ENCODE data around the gene MAF.

DNA sequence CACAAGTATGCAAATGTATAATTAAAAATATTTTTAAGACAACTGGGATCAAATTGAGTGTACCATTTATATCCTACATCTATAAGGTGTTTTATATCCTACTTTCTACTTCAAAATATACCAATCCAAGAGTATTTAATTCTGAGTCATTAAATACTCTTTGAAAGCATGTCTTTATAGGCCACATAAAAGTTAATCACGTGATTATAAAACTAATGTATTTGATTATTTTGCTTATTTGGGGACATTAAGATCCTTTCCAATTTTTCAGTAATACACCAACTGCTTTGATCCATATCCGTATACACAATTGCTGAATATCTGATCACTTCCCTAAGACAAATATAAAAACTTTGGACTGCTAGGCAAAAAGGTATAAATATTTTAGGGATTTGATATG is 26.6 kb upstream of the MAF start:
- TF ChIP-seq TAF1 (IDR thresholded peaks at IDR 0.05; ENCODE audit: low read depth) (no peak), MXI1 (conservative IDR thresholded peaks at IDR 0.05; ENCODE audit: poor library complexity, severe bottlenecking) (no peak), EP300 (conservative IDR thresholded peaks at IDR 0.05; ENCODE audit: poor library complexity, severe bottlenecking) (no peak), POLR2AphosphoS5 (IDR thresholded peaks at IDR 0.05) (no peak)
- TF ChIP-seq, protein P1, sequence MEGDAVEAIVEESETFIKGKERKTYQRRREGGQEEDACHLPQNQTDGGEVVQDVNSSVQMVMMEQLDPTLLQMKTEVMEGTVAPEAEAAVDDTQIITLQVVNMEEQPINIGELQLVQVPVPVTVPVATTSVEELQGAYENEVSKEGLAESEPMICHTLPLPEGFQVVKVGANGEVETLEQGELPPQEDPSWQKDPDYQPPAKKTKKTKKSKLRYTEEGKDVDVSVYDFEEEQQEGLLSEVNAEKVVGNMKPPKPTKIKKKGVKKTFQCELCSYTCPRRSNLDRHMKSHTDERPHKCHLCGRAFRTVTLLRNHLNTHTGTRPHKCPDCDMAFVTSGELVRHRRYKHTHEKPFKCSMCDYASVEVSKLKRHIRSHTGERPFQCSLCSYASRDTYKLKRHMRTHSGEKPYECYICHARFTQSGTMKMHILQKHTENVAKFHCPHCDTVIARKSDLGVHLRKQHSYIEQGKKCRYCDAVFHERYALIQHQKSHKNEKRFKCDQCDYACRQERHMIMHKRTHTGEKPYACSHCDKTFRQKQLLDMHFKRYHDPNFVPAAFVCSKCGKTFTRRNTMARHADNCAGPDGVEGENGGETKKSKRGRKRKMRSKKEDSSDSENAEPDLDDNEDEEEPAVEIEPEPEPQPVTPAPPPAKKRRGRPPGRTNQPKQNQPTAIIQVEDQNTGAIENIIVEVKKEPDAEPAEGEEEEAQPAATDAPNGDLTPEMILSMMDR (IDR thresholded peaks at IDR 0.05; ENCODE audit: poor library complexity, severe bottlenecking), result no peak
- TF ChIP-seq, protein P2, sequence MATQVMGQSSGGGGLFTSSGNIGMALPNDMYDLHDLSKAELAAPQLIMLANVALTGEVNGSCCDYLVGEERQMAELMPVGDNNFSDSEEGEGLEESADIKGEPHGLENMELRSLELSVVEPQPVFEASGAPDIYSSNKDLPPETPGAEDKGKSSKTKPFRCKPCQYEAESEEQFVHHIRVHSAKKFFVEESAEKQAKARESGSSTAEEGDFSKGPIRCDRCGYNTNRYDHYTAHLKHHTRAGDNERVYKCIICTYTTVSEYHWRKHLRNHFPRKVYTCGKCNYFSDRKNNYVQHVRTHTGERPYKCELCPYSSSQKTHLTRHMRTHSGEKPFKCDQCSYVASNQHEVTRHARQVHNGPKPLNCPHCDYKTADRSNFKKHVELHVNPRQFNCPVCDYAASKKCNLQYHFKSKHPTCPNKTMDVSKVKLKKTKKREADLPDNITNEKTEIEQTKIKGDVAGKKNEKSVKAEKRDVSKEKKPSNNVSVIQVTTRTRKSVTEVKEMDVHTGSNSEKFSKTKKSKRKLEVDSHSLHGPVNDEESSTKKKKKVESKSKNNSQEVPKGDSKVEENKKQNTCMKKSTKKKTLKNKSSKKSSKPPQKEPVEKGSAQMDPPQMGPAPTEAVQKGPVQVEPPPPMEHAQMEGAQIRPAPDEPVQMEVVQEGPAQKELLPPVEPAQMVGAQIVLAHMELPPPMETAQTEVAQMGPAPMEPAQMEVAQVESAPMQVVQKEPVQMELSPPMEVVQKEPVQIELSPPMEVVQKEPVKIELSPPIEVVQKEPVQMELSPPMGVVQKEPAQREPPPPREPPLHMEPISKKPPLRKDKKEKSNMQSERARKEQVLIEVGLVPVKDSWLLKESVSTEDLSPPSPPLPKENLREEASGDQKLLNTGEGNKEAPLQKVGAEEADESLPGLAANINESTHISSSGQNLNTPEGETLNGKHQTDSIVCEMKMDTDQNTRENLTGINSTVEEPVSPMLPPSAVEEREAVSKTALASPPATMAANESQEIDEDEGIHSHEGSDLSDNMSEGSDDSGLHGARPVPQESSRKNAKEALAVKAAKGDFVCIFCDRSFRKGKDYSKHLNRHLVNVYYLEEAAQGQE (IDR thresholded peaks at IDR 0.05; ENCODE audit: borderline replicate concordance), result no peak
